Adrenal gland (tissue), 12 donors: Measurements from ENCODE around the gene ABCB6. TPM values are rescaled to one million over a fixed set of nuclear protein-coding genes. Genes with fewer than 3 reads are reported as not detected.

Experiments
- DNase-seq, 7 donors: peaks; one replicate each; pipeline ENCODE4 v3.0.0-alpha.2; 2019 to 2020
- H3K27ac ChIP-seq, 5 donors: fragments of 200-600 bp; sonication (generic) in 4 of 5; 1 replicate in 3 of 5; 2 replicates in 2 of 5; pipeline versions ENCODE4 v1.5.1 to v1.8.0; 2016 to 2020; ENCODE audit warnings: mild to moderate bottlenecking in 1 of 5
- H3K27me3 ChIP-seq: fragments of 200-600 bp; 2 replicates; pipeline ENCODE4 v1.8.0; 2021
- H3K36me3 ChIP-seq, 2 donors: fragments of 200-600 bp; replicated peaks in 1 of 2; 1 replicate in 1 of 2; 2 replicates in 1 of 2; pipeline versions ENCODE4 v1.5.1 to v1.8.0; 2018 to 2022
- H3K4me1 ChIP-seq, 2 donors: fragments of 200-600 bp; replicated peaks in 1 of 2; 1 replicate in 1 of 2; 2 replicates in 1 of 2; pipeline versions ENCODE4 v1.5.1 to v1.8.0; 2018 to 2021
- H3K4me3 ChIP-seq, 4 donors: fragments of 200-600 bp; sonication (generic) in 3 of 4; one replicate each; pipeline ENCODE4 v1.5.1; 2016 to 2018
- H3K9me3 ChIP-seq, 3 donors: fragments of 200-600 bp; sonication (generic) in 1 of 3; replicated peaks in 1 of 3; 1 replicate in 2 of 3; 2 replicates in 1 of 3; pipeline versions ENCODE4 v1.5.1 to v1.8.0; 2016 to 2021
- CTCF ChIP-seq, 6 experiments: fragments of 450-650 bp in 4 of 6; fragments of 200-600 bp in 2 of 6; sonication (generic) in 1 of 6; IDR thresholded peaks; 1 replicate in 5 of 6; 2 replicates in 1 of 6; pipeline versions ENCODE4 v1.5.1 to v1.8.0; 2016 to 2021; ENCODE audit warnings: antibody characterized with exemption in 6 of 6, mild to moderate bottlenecking in 2 of 6, moderate library complexity in 1 of 6
- POLR2A ChIP-seq, 2 donors: fragments of 450-650 bp; IDR thresholded peaks; one replicate each; pipeline ENCODE4 v1.6.1; 2017; ENCODE audit warnings: antibody characterized with exemption in 2 of 2, mild to moderate bottlenecking in 2 of 2, moderate library complexity in 1 of 2
- WGBS, 4 donors: extraction: QIAGEN DNeasy Blood & Tissue Kit in 2 of 4; methylation state at CpG; one replicate each; pipeline versions ENCODE4 v1.1.5 to v1.1.7; 2013 to 2017; 5-methylcytosine and 5-hydroxymethylcytosine counted together
- intact Hi-C, 2 donors: fragments of 100-400 bp; cut with DNase I; formaldehyde crosslinking; loops; one replicate each; pipeline versions ENCODE4 v1.14.1 to v1.15.0; 2022 to 2023
- polyA plus RNA-seq, 3 donors: library from polyadenylated mRNA; stranded (reverse); fragments of 200-250 nt in 2 of 3; fragments of 350-450 nt in 1 of 3; fragmentation: Illumina TruSeq in 1 of 3; extraction: RNeasy Lipid Tissue Mini Kit (QIAGEN cat#74804) in 1 of 3; gene quantifications; one replicate each; pipeline ENCODE4 v1.2.3, GENCODE V29; 2013 to 2014
- total RNA-seq, 9 donors: library from RNA; depleted of rRNA in 4 of 9; stranded (reverse); fragments of >200 nt in 4 of 9; fragments of 120-200 nt in 1 of 9; fragmentation: NEBNext Ultra II Directional in 1 of 9; extraction: Animal tissue kit (Norgen Biotek cat#: 25700) in 1 of 9; gene quantifications; one replicate each; pipeline versions ENCODE4 v1.1.0 to v1.2.4, GENCODE V29; 2013 to 2023
- donor health status: healthy with polysubstance abuse.
- donor health status: Bipolar disorder and iron deficiency.
- donor health status: DM: yes; HTN: yes; CAD: no.
- donor health status: DM: no; HTN: no; CAD: no.
- donor health status: DM: no; HTN: no; CAD: no.
- donor health status: DM: yes; HTN: yes; CAD: no.

Gene ABCB6
- total and polyA plus RNA-seq, 12 donors: 10.1 to 85.1 (median 27.9) TPM

- no peaks in the 10 kb centered on the region for H3K36me3 ChIP-seq
- no peak overlapping the region for H3K27ac ChIP-seq
- H3K27me3 ChIP-seq: peaks cover 6% of the 10 kb centered on the region
- no peak overlapping the region for H3K4me3 ChIP-seq
- intact Hi-C loops: no loop called here
- WGBS, 4 donors: 77 to 82% (median 79%) methylated on average over 11 to 12 of the region's 12 CpGs
- H3K9me3 ChIP-seq: no peaks in the 10 kb centered on the region
- TF ChIP-seq CTCF (IDR thresholded peaks at IDR 0.05): no peak
- TF ChIP-seq POLR2A (IDR thresholded peaks at IDR 0.05): no peak
- peak in 1 of 7 donors; percentile 9 for DNase-seq
- H3K4me1 ChIP-seq: no peaks in the 10 kb centered on the region
Observed at GRCh38 chr2:219199470-219200211, 19.1 kb downstream of the ABCB6 start.

- intact Hi-C loops: no loop called here
- TF ChIP-seq CTCF (IDR thresholded peaks at IDR 0.05): no peak
- no peak for TF ChIP-seq POLR2A (IDR thresholded peaks at IDR 0.05)
- no peak overlapping the region for H3K4me3 ChIP-seq
- DNase-seq: peak in 1 of 7 donors; percentile 6
- 63 to 76% (median 69%) methylated on average over 5 of the region's 5 CpGs for WGBS, 4 donors
- H3K27me3 ChIP-seq: peaks cover 6% of the 10 kb centered on the region
- H3K4me1 ChIP-seq: no peaks in the 10 kb centered on the region
- H3K27ac ChIP-seq: no peak overlapping the region
- no peaks in the 10 kb centered on the region for H3K9me3 ChIP-seq
- H3K36me3 ChIP-seq: no peaks in the 10 kb centered on the region
Observed at GRCh38 chr2:219198974-219199373, 19.8 kb downstream of the ABCB6 start.

GRCh38 chr2:219197388-219197787 is 21.4 kb downstream of the ABCB6 start:
- Histone ChIP-seq H3K27ac (no peak overlapping the region), H3K4me3 (no peak overlapping the region), H3K27me3 (peaks cover 6% of the 10 kb centered on the region), H3K36me3 (no peaks in the 10 kb centered on the region), H3K4me1 (no peaks in the 10 kb centered on the region), H3K9me3 (no peaks in the 10 kb centered on the region)
- intact Hi-C loops: no loop called here
- TF ChIP-seq CTCF (IDR thresholded peaks at IDR 0.05) (no peak), POLR2A (IDR thresholded peaks at IDR 0.05) (no peak)
- 89 to 100% (median 100%) methylated on average over 1 of the region's 1 CpG for WGBS, 4 donors
- DNase-seq: no peak

- 84 to 90% (median 87%) methylated on average over 7 of the region's 7 CpGs for WGBS, 4 donors
- intact Hi-C loops: no loop called here
- TF ChIP-seq CTCF (IDR thresholded peaks at IDR 0.05): no peak
- TF ChIP-seq POLR2A (IDR thresholded peaks at IDR 0.05): no peak
- Histone ChIP-seq H3K27ac (no peak overlapping the region), H3K4me1 (no peaks in the 10 kb centered on the region), H3K27me3 (no peaks in the 10 kb centered on the region), H3K9me3 (no peaks in the 10 kb centered on the region), H3K4me3 (no peak overlapping the region), H3K36me3 (peaks cover 0 to 35% of the 10 kb centered on the region in 2 donors)
- peak in 1 of 7 donors; percentile 15 for DNase-seq
Observed at GRCh38 chr2:219186754-219187456, 31.9 kb downstream of the ABCB6 start.
